WTC11 (cell line): Measurements from ENCODE around the gene DBX1. TPM values are rescaled to one million over a fixed set of nuclear protein-coding genes. Genes with fewer than 3 reads are reported as not detected.

ENCODE experiments used
- ELF4 ChIP-seq: sonication (generic); formaldehyde crosslinking; IDR thresholded peaks from 2 replicates; pipeline ENCODE4 v1.8.1; 2022; ENCODE audit warnings: low read depth, mild to moderate bottlenecking, moderate library complexity, missing genetic modification reagents
- EMX1 ChIP-seq: fragments of 250-450 bp; sonication (Bioruptor Pico); IDR thresholded peaks from 2 replicates; pipeline ENCODE4 v1.8.0; 2021; ENCODE audit warnings: mild to moderate bottlenecking
- ETV6 ChIP-seq: sonication (generic); formaldehyde crosslinking; IDR thresholded peaks from 2 replicates; pipeline ENCODE4 v1.8.1; 2022; ENCODE audit warnings: mild to moderate bottlenecking, missing genetic modification reagents
- FOXJ3 ChIP-seq: sonication (generic); formaldehyde crosslinking; IDR thresholded peaks from 2 replicates; pipeline ENCODE4 v1.9.0; 2021; ENCODE audit warnings: missing genetic modification reagents, mild to moderate bottlenecking, borderline replicate concordance
- GABPB1 ChIP-seq: sonication (generic); formaldehyde crosslinking; IDR thresholded peaks from 2 replicates; pipeline ENCODE4 v1.8.1; 2023; ENCODE audit warnings: mild to moderate bottlenecking, missing genetic modification reagents
- GRHL2 ChIP-seq: fragments of 250-450 bp; sonication (Bioruptor Pico); IDR thresholded peaks from 2 replicates; pipeline ENCODE4 v1.8.0; 2022; ENCODE audit warnings: mild to moderate bottlenecking, moderate library complexity; ENCODE audit not compliant: insufficient replicate concordance, severe bottlenecking
- GTF2I ChIP-seq: fragments of 250-450 bp; sonication (Bioruptor Pico); conservative IDR thresholded peaks from 2 replicates; pipeline ENCODE4 v1.4.0; 2021; ENCODE audit warnings: mild to moderate bottlenecking
- JAZF1 ChIP-seq: fragments of 250-450 bp; sonication (Bioruptor Pico); IDR thresholded peaks from 2 replicates; pipeline ENCODE4 v1.9.0; 2021; ENCODE audit warnings: moderate library complexity, mild to moderate bottlenecking, inconsistent platforms
- JUN ChIP-seq: sonication (generic); formaldehyde crosslinking; IDR thresholded peaks from 2 replicates; pipeline ENCODE4 v1.8.0; 2023; ENCODE audit warnings: mild to moderate bottlenecking, missing genetic modification reagents
- MXD4 ChIP-seq: fragments of 250-450 bp; sonication (Bioruptor Pico); IDR thresholded peaks from 2 replicates; pipeline ENCODE4 v1.8.0; 2021; ENCODE audit warnings: mild to moderate bottlenecking, moderate library complexity, borderline replicate concordance
- NR1H2 ChIP-seq: sonication (generic); formaldehyde crosslinking; IDR thresholded peaks from 2 replicates; pipeline ENCODE4 v1.9.0; 2021; ENCODE audit warnings: mild to moderate bottlenecking, moderate library complexity, missing genetic modification reagents
- NR2C2 ChIP-seq: sonication (generic); formaldehyde crosslinking; IDR thresholded peaks from 2 replicates; pipeline ENCODE4 v1.8.0; 2022; ENCODE audit warnings: mild to moderate bottlenecking, missing genetic modification reagents
- OVOL2 ChIP-seq: fragments of 250-450 bp; sonication (Bioruptor Pico); IDR thresholded peaks from 2 replicates; pipeline ENCODE4 v1.9.0; 2021; ENCODE audit warnings: mild to moderate bottlenecking, borderline replicate concordance
- STAT6 ChIP-seq: sonication (generic); formaldehyde crosslinking; conservative IDR thresholded peaks from 2 replicates; pipeline ENCODE4 v1.8.1; 2023; ENCODE audit warnings: mild to moderate bottlenecking, low read depth, missing genetic modification reagents, moderate library complexity
- TEAD1 ChIP-seq: sonication (generic); formaldehyde crosslinking; IDR thresholded peaks from 2 replicates; pipeline ENCODE4 v1.8.0; 2022; ENCODE audit warnings: mild to moderate bottlenecking, missing genetic modification reagents
- TEAD4 ChIP-seq: sonication (generic); formaldehyde crosslinking; IDR thresholded peaks from 2 replicates; pipeline ENCODE4 v1.8.0; 2022; ENCODE audit warnings: mild to moderate bottlenecking, missing genetic modification reagents
- ZNF219 ChIP-seq: sonication (generic); formaldehyde crosslinking; IDR thresholded peaks from 2 replicates; pipeline ENCODE4 v1.8.0; 2023; ENCODE audit warnings: missing genetic modification reagents, mild to moderate bottlenecking, borderline replicate concordance
- ZNF263 ChIP-seq: sonication (generic); formaldehyde crosslinking; IDR thresholded peaks from 2 replicates; pipeline ENCODE4 v1.8.1; 2022; ENCODE audit warnings: low read depth, mild to moderate bottlenecking, moderate library complexity, missing genetic modification reagents
- ZNF317 ChIP-seq: sonication (generic); formaldehyde crosslinking; IDR thresholded peaks from 2 replicates; pipeline ENCODE4 v1.8.1; 2023; ENCODE audit warnings: low read depth, mild to moderate bottlenecking, moderate library complexity, missing genetic modification reagents, borderline replicate concordance
- ZNF512 ChIP-seq: sonication (generic); formaldehyde crosslinking; IDR thresholded peaks from 2 replicates; pipeline ENCODE4 v1.8.1; 2022; ENCODE audit warnings: missing genetic modification reagents, borderline replicate concordance
- total RNA-seq: library from RNA; stranded (reverse); gene quantifications from 3 replicates; pipeline ENCODE4 v1.2.3, GENCODE V29; 2021
- TF ChIP-seq, protein P1 (sequence below): fragments of 250-450 bp; sonication (Bioruptor Pico); conservative IDR thresholded peaks from 2 replicates; pipeline ENCODE4 v1.9.0; 2021; ENCODE audit warnings: mild to moderate bottlenecking
- TF ChIP-seq, protein P2 (sequence below): sonication (generic); formaldehyde crosslinking; IDR thresholded peaks from 2 replicates; pipeline ENCODE4 v1.8.1; 2023; ENCODE audit warnings: mild to moderate bottlenecking, missing genetic modification reagents, moderate library complexity
- TF ChIP-seq, protein P3 (sequence below): sonication (generic); formaldehyde crosslinking; IDR thresholded peaks from 2 replicates; pipeline ENCODE4 v1.8.0; 2022; ENCODE audit warnings: missing genetic modification reagents
- TF ChIP-seq, protein P4 (sequence below): sonication (generic); formaldehyde crosslinking; IDR thresholded peaks from 2 replicates; pipeline ENCODE4 v1.8.1; 2023; ENCODE audit warnings: mild to moderate bottlenecking, missing genetic modification reagents
- TF ChIP-seq, protein P5 (sequence below): sonication (generic); formaldehyde crosslinking; IDR thresholded peaks from 2 replicates; pipeline ENCODE4 v1.8.0; 2023; ENCODE audit warnings: missing genetic modification reagents

The DBX1 gene
- total RNA-seq, 1 experiment from 2014 or later = 0.24 TPM

DNA sequence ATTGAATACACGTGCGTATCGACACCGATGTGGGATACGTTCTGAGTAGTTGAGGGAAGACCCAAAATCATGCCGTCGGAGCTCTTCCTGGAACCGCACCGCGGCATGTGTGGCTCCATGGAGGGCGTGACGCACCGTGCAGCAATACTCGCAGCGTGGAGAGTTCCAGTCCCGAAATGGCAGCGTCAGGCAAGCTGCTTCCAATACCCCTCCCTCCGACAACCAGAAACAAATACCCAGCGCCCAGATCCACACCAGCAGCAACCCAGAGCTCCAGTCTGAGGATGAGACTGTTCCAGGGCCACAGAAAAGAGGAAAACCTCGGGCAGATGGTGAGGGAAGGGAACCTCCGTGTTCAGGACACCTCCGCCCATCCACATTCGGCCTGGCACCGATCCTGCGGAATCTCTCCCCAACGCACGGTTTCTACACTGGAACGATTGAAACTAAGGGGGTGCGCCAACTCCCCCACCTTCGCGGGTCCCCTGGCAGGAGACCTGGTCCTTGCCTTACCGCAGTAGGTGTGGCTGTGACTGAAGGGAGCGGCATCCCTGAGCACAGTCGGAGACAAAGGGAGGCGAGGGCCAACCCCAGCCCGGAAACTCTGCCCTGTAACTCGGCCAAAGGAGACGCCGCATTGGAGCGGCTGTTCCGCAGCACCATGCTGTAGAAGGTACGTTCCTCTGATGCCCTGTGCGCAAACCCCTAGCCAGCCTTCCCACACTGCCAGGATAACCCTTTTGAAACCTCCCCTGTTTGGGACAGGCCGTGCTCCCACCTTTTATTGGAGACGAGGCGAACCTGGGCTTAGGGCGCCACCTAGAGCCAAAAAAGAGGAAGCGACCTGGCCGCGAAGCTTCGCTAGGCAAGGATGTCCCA, 28.2 kb downstream of the DBX1 start (continued):
- TF ChIP-seq, protein P1, sequence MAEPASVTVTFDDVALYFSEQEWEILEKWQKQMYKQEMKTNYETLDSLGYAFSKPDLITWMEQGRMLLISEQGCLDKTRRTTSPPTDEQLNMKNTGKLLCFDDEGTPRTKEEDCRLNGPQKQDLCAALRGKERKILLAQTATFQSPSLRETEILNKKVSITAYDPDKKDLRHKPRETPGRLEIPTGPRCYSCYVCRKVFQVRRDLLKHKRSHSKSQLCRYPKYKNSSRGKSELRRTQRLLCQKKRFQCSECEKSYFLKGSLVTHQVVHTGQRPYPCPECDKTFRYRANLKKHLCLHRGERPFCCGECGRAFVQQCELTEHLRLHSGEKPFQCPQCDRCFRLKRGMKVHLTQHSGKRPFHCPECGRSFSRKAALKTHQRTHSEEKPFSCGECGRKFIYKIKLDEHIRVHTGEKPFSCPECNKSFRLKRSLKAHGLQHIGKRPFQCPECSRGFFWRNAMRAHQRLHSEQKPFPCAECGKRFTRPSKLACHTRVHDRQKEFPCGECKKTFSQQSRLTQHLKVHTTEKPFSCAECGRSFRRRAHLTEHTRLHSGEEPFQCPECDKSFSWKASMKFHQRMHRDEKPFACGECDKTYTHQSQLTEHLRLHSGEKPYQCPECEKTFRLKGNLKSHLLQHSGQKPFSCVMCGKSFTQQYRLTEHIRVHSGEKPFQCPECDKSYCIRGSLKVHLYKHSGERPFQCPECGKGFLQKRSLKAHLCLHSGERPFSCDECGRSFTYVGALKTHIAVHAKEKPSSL (CRISPR knock-in tag) = no peak
- TF ChIP-seq FOXJ3 (CRISPR knock-in tag) (no peak), STAT6 (no peak), NR2C2 (CRISPR knock-in tag) (no peak), TEAD1 (CRISPR knock-in tag) (no peak), MXD4 (CRISPR knock-in tag) (no peak), ZNF512 (no peak), ZNF263 (peak; percentile 70; the same call in 1 of the 2 replicates), GTF2I (CRISPR knock-in tag) (no peak), ELF4 (CRISPR knock-in tag) (no peak), ZNF219 (CRISPR knock-in tag) (no peak), JUN (CRISPR knock-in tag) (no peak), JAZF1 (CRISPR knock-in tag) (no peak), EMX1 (CRISPR knock-in tag) (no peak), OVOL2 (CRISPR knock-in tag) (no peak), GRHL2 (CRISPR knock-in tag) (no peak), NR1H2 (CRISPR knock-in tag) (no peak), ETV6 (CRISPR knock-in tag) (peak; percentile 22; the same call in 1 of the 2 replicates), ZNF317 (CRISPR knock-in tag) (no peak), TEAD4 (no peak), GABPB1 (CRISPR knock-in tag) (no peak)
- TF ChIP-seq, protein P2, sequence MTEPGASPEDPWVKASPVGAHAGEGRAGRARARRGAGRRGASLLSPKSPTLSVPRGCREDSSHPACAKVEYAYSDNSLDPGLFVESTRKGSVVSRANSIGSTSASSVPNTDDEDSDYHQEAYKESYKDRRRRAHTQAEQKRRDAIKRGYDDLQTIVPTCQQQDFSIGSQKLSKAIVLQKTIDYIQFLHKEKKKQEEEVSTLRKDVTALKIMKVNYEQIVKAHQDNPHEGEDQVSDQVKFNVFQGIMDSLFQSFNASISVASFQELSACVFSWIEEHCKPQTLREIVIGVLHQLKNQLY (CRISPR knock-in tag) = no peak
- TF ChIP-seq, protein P3, sequence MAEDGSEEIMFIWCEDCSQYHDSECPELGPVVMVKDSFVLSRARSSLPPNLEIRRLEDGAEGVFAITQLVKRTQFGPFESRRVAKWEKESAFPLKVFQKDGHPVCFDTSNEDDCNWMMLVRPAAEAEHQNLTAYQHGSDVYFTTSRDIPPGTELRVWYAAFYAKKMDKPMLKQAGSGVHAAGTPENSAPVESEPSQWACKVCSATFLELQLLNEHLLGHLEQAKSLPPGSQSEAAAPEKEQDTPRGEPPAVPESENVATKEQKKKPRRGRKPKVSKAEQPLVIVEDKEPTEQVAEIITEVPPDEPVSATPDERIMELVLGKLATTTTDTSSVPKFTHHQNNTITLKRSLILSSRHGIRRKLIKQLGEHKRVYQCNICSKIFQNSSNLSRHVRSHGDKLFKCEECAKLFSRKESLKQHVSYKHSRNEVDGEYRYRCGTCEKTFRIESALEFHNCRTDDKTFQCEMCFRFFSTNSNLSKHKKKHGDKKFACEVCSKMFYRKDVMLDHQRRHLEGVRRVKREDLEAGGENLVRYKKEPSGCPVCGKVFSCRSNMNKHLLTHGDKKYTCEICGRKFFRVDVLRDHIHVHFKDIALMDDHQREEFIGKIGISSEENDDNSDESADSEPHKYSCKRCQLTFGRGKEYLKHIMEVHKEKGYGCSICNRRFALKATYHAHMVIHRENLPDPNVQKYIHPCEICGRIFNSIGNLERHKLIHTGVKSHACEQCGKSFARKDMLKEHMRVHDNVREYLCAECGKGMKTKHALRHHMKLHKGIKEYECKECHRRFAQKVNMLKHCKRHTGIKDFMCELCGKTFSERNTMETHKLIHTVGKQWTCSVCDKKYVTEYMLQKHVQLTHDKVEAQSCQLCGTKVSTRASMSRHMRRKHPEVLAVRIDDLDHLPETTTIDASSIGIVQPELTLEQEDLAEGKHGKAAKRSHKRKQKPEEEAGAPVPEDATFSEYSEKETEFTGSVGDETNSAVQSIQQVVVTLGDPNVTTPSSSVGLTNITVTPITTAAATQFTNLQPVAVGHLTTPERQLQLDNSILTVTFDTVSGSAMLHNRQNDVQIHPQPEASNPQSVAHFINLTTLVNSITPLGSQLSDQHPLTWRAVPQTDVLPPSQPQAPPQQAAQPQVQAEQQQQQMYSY (CRISPR knock-in tag) = no peak
- TF ChIP-seq, protein P4, sequence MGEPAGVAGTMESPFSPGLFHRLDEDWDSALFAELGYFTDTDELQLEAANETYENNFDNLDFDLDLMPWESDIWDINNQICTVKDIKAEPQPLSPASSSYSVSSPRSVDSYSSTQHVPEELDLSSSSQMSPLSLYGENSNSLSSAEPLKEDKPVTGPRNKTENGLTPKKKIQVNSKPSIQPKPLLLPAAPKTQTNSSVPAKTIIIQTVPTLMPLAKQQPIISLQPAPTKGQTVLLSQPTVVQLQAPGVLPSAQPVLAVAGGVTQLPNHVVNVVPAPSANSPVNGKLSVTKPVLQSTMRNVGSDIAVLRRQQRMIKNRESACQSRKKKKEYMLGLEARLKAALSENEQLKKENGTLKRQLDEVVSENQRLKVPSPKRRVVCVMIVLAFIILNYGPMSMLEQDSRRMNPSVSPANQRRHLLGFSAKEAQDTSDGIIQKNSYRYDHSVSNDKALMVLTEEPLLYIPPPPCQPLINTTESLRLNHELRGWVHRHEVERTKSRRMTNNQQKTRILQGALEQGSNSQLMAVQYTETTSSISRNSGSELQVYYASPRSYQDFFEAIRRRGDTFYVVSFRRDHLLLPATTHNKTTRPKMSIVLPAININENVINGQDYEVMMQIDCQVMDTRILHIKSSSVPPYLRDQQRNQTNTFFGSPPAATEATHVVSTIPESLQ (CRISPR knock-in tag) = no peak
- TF ChIP-seq, protein P5, sequence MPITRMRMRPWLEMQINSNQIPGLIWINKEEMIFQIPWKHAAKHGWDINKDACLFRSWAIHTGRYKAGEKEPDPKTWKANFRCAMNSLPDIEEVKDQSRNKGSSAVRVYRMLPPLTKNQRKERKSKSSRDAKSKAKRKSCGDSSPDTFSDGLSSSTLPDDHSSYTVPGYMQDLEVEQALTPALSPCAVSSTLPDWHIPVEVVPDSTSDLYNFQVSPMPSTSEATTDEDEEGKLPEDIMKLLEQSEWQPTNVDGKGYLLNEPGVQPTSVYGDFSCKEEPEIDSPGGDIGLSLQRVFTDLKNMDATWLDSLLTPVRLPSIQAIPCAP (CRISPR knock-in tag) = peak; percentile 27; the same call in 1 of the 2 replicates
